NOMO-1 treated with DMSO at 0.1 percent for 48 hours (cell line): ENCODE results near the gene RPL11.
"Not testable (repeated sequence)": the region's sequence is repeated elsewhere in the genome, so short reads cannot be mapped to it uniquely, and the experiment has no call there.

Experiments
- DNase-seq: peaks from one replicate; lab custom pipeline; 2025; ENCODE audit not compliant: unreplicated experiment; lab: John Stamatoyannopoulos, UW

The RPL11 gene

GRCh38 chr1:23691499-23692307 lies at the start of gene RPL11:
TSS of gene RPL11 (plus strand) at chr1:23691806. CDS start at chr1:23691824, 18 bp downstream.
- peak; percentile 94 for DNase-seq

- DNase-seq, result no peak
Measured at GRCh38 chr1:23643736-23644554, 47.7 kb upstream of the RPL11 start.

GRCh38 chr1:23644555-23644866 lies 47.1 kb upstream of the RPL11 start:
- DNase-seq, result no peak

GRCh38 chr1:23645338-23645737 lies 46.3 kb upstream of the RPL11 start:
- DNase-seq, result no peak

GRCh38 chr1:23646091-23646490 lies 45.5 kb upstream of the RPL11 start:
- no peak for DNase-seq

GRCh38 chr1:23646541-23646940 lies 45.1 kb upstream of the RPL11 start:
- DNase-seq, result no peak

GRCh38 chr1:23648576-23648975 lies 43.0 kb upstream of the RPL11 start:
- DNase-seq, result no peak

- DNase-seq, result not testable (repeated sequence)
Measured at GRCh38 chr1:23649157-23649556, 42.4 kb upstream of the RPL11 start.

- DNase-seq, result no peak
Measured at GRCh38 chr1:23650344-23650990, 41.1 kb upstream of the RPL11 start.

GRCh38 chr1:23651069-23651808 lies 40.4 kb upstream of the RPL11 start:
- DNase-seq, result no peak

- peak; percentile 26 for DNase-seq
Measured at GRCh38 chr1:23657659-23658275, 33.8 kb upstream of the RPL11 start.

- DNase-seq, result no peak
Measured at GRCh38 chr1:23660671-23661070, 30.9 kb upstream of the RPL11 start.

- DNase-seq, result no peak
Measured at GRCh38 chr1:23661887-23662286, 29.7 kb upstream of the RPL11 start.

- peak; percentile 30 for DNase-seq
Measured at GRCh38 chr1:23664837-23665795, 26.5 kb upstream of the RPL11 start.

- no peak for DNase-seq
Measured at GRCh38 chr1:23667411-23667810, 24.2 kb upstream of the RPL11 start.

GRCh38 chr1:23670709-23671108 lies 20.9 kb upstream of the RPL11 start:
- DNase-seq, result no peak

- DNase-seq, result peak; percentile 15
Measured at GRCh38 chr1:23673086-23673813, 18.4 kb upstream of the RPL11 start.

GRCh38 chr1:23679815-23680214 lies 11.8 kb upstream of the RPL11 start:
- no peak for DNase-seq

GRCh38 chr1:23682946-23683345 lies 8.7 kb upstream of the RPL11 start:
- no peak for DNase-seq
